MM.1S (cell line): ENCODE data around the gene MIA2.

Experiments used
- DNase-seq: peaks from one replicate; pipeline ENCODE4 v3.0.0-alpha.2; 2015
- H2AFZ ChIP-seq: fragments of 300-600 bp; sonication (generic); 2 replicates; pipeline ENCODE4 v1.6.0; 2016; ENCODE audit warnings: antibody characterized with exemption, low read length
- H3F3A ChIP-seq: fragments of 300-600 bp; sonication (generic); 2 replicates; pipeline ENCODE4 v1.6.1; 2016; ENCODE audit warnings: mild to moderate bottlenecking, antibody characterized with exemption, low read length, moderate library complexity, mixed read lengths; ENCODE audit not compliant: insufficient read depth
- H3K27ac ChIP-seq: fragments of 300-600 bp; sonication (generic); 2 replicates; pipeline ENCODE4 v1.5.1; 2016; ENCODE audit warnings: mild to moderate bottlenecking, low read length
- H3K27me3 ChIP-seq: fragments of 300-600 bp; sonication (generic); replicated peaks from 2 replicates; pipeline ENCODE4 v1.6.0; 2016; ENCODE audit warnings: low read length; ENCODE audit not compliant: insufficient read depth
- H3K36me3 ChIP-seq: fragments of 300-600 bp; sonication (generic); replicated peaks from 2 replicates; pipeline ENCODE4 v1.6.1; 2016; ENCODE audit warnings: mild to moderate bottlenecking, low read length, mixed read lengths; ENCODE audit not compliant: insufficient read depth
- H3K4me1 ChIP-seq: fragments of 300-600 bp; sonication (generic); 2 replicates; pipeline ENCODE4 v1.6.1; 2016; ENCODE audit warnings: low read length, mixed read lengths
- H3K4me2 ChIP-seq: fragments of 300-600 bp; sonication (generic); 2 replicates; pipeline ENCODE4 v1.6.0; 2016; ENCODE audit warnings: low read depth, low read length
- H3K4me3 ChIP-seq: fragments of 300-600 bp; sonication (generic); 2 replicates; pipeline ENCODE4 v1.5.1; 2016; ENCODE audit warnings: low read length, mixed read lengths
- H3K79me2 ChIP-seq: fragments of 300-600 bp; sonication (generic); 2 replicates; pipeline ENCODE4 v1.6.1; 2016; ENCODE audit warnings: mixed run types, low read length, mixed read lengths
- H3K9ac ChIP-seq: fragments of 300-600 bp; sonication (generic); 2 replicates; pipeline ENCODE4 v1.6.1; 2016; ENCODE audit warnings: low read length, mixed read lengths
- H3K9me2 ChIP-seq: fragments of 300-600 bp; sonication (generic); replicated peaks from 2 replicates; pipeline ENCODE4 v1.6.1; 2016; ENCODE audit warnings: mild to moderate bottlenecking, low read length, mixed read lengths; ENCODE audit not compliant: insufficient read depth
- H3K9me3 ChIP-seq: fragments of 300-600 bp; sonication (generic); replicated peaks from 2 replicates; pipeline ENCODE4 v1.6.1; 2016; ENCODE audit warnings: mild to moderate bottlenecking, low read length, mixed read lengths; ENCODE audit not compliant: insufficient read depth
- H4K20me1 ChIP-seq: fragments of 300-600 bp; sonication (generic); 2 replicates; pipeline ENCODE4 v1.6.1; 2016; ENCODE audit warnings: mild to moderate bottlenecking, low read length, moderate library complexity, mixed read lengths; ENCODE audit not compliant: insufficient read depth
- EZH2 ChIP-seq: fragments of 300-600 bp; sonication (generic); optimal IDR thresholded peaks from 2 replicates; pipeline ENCODE3; 2017; ENCODE audit warnings: low read depth, mild to moderate bottlenecking, antibody characterized with exemption, low read length, mixed read lengths
- EZH2phosphoT487 ChIP-seq: fragments of 300-600 bp; sonication (generic); IDR thresholded peaks from 2 replicates; pipeline ENCODE4 v1.6.1; 2018; ENCODE audit warnings: antibody characterized with exemption, low read length
- TF ChIP-seq, protein P1 (sequence below): fragments of 300-600 bp; sonication (generic); IDR thresholded peaks from 2 replicates; pipeline ENCODE4 v1.5.1; 2016; ENCODE audit warnings: antibody characterized with exemption, low read length, mixed read lengths

The MIA2 gene

DNA sequence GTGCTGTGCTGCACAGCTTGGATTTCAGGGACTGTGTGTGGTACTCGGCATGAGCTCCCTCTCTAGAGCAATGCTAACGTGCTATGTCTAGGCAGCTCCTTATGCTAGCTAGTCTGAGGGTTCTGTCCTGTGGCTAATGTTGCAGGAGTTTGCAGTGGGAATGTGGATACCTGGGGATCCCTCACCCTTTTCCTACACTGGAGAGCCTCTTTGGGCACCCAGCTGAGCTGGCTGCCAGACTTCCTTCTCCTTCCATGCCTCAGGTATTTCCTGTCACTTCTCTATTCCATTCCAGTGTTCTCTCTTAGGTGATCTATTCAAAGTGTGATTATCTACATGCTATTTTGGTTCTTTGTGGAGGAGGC, 133.7 kb downstream of the MIA2 start:
- H3K4me2 ChIP-seq = no peak overlapping the region
- no peaks in the 10 kb centered on the region for H3K27me3 ChIP-seq
- no peaks in the 10 kb centered on the region for H3K79me2 ChIP-seq
- no peaks in the 10 kb centered on the region for H3K9me3 ChIP-seq
- DNase-seq = no peak
- no peak overlapping the region for H3K27ac ChIP-seq
- H3K36me3 ChIP-seq = no peaks in the 10 kb centered on the region
- no peak overlapping the region for H2AFZ ChIP-seq
- no peaks in the 10 kb centered on the region for H4K20me1 ChIP-seq
- no peak overlapping the region for H3K4me3 ChIP-seq
- no peaks in the 10 kb centered on the region for H3K4me1 ChIP-seq
- no peaks in the 10 kb centered on the region for H3F3A ChIP-seq
- TF ChIP-seq EZH2 = no peak
- no peak for TF ChIP-seq EZH2phosphoT487
- TF ChIP-seq, protein P1, sequence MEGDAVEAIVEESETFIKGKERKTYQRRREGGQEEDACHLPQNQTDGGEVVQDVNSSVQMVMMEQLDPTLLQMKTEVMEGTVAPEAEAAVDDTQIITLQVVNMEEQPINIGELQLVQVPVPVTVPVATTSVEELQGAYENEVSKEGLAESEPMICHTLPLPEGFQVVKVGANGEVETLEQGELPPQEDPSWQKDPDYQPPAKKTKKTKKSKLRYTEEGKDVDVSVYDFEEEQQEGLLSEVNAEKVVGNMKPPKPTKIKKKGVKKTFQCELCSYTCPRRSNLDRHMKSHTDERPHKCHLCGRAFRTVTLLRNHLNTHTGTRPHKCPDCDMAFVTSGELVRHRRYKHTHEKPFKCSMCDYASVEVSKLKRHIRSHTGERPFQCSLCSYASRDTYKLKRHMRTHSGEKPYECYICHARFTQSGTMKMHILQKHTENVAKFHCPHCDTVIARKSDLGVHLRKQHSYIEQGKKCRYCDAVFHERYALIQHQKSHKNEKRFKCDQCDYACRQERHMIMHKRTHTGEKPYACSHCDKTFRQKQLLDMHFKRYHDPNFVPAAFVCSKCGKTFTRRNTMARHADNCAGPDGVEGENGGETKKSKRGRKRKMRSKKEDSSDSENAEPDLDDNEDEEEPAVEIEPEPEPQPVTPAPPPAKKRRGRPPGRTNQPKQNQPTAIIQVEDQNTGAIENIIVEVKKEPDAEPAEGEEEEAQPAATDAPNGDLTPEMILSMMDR = no peak
- no peaks in the 10 kb centered on the region for H3K9me2 ChIP-seq
- no peak overlapping the region for H3K9ac ChIP-seq

DNA sequence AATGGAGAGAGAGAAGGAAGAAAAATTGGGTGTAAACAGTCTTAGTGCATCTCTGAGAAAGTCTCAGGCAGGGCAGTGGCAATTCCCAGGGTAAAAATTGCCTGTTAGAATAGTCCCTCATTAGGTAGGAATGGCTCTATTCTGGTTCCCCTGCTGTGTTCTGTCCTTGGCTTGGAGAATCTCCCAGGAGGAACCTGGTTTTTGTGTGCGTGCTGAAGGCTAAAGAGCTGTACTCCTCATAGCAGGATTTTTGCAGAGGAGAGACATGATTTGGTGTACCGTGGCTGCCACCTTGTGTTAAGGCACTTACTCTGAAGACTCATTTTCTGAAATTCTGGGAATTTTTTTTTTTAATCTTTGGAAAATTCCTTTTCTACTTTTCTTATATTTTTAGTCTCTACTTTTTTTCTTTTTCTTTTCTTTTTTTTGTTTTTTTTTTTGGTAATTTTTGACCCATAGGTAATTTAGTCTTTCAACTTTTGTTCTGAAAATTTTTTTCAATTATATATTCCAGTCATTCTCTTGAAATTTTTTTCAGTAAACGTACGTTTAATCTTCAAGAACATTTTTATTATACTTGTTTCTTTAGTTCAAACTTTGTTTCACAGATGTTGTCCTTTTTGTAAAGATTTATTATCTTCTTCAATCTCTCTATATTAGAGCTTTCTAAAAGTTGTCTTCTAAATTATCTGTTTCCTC, 134.7 kb downstream of the MIA2 start:
- TF ChIP-seq EZH2phosphoT487 = no peak
- no peak for TF ChIP-seq EZH2
- TF ChIP-seq, protein P1 = no peak
- H3K36me3 ChIP-seq = no peaks in the 10 kb centered on the region
- H3K9ac ChIP-seq = no peak overlapping the region
- no peak overlapping the region for H3K27ac ChIP-seq
- no peaks in the 10 kb centered on the region for H3K4me1 ChIP-seq
- H3K27me3 ChIP-seq = no peaks in the 10 kb centered on the region
- H3K9me3 ChIP-seq = no peaks in the 10 kb centered on the region
- H3K4me3 ChIP-seq = no peak overlapping the region
- no peaks in the 10 kb centered on the region for H3F3A ChIP-seq
- H4K20me1 ChIP-seq = no peaks in the 10 kb centered on the region
- no peaks in the 10 kb centered on the region for H3K79me2 ChIP-seq
- no peaks in the 10 kb centered on the region for H3K9me2 ChIP-seq
- no peak overlapping the region for H3K4me2 ChIP-seq
- DNase-seq = no peak
- no peak overlapping the region for H2AFZ ChIP-seq

DNA sequence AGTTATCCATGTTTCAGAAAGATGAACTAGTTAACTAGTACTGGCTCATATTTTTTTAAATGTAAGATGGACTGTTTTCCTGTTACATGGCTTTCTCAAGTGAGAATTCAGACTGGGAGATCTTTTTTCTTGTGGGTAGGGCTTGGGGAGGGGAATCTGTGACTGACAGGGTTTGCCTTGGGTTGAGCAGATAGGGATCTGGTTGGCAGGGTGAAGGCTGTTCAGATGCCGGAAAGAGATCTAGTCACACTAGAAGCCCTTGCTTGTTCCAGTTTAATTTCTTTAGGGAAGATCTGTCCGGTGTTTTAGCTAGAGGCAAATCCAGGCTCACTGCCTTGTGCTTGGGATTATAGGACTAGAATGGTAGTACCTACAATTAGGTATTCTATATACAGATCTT, 135.3 kb downstream of the MIA2 start:
- Histone ChIP-seq H3K4me2 (no peak overlapping the region), H3K27me3 (no peaks in the 10 kb centered on the region), H3K27ac (no peak overlapping the region), H3K4me3 (no peak overlapping the region), H3K9ac (no peak overlapping the region), H3K9me2 (no peaks in the 10 kb centered on the region), H3K4me1 (no peaks in the 10 kb centered on the region), H4K20me1 (no peaks in the 10 kb centered on the region), H3K9me3 (no peaks in the 10 kb centered on the region), H2AFZ (no peak overlapping the region), H3K79me2 (no peaks in the 10 kb centered on the region), H3F3A (no peaks in the 10 kb centered on the region), H3K36me3 (no peaks in the 10 kb centered on the region)
- DNase-seq = no peak
- TF ChIP-seq EZH2phosphoT487 = no peak
- TF ChIP-seq, protein P1 = no peak
- TF ChIP-seq EZH2 = no peak
